H9 (cell line): ENCODE results near the gene ACOXL. TPM values are rescaled to one million over a fixed set of nuclear protein-coding genes. Genes with fewer than 3 reads are reported as not detected.

Source experiments
- DNase-seq: peaks from one replicate; pipeline ENCODE4 v3.0.0-alpha.2; 2017
- H2AFZ ChIP-seq: one replicate; pipeline ENCODE4 v1.6.1; 2013; ENCODE audit warnings: mild to moderate bottlenecking, low read length, control low read depth, moderate library complexity
- H2AK5ac ChIP-seq: 2 replicates; pipeline ENCODE4 v1.6.1; 2013; ENCODE audit warnings: low read length, control low read depth, mixed read lengths; ENCODE audit not compliant: insufficient read length
- H2BK120ac ChIP-seq: one replicate; pipeline ENCODE4 v1.6.1; 2013; ENCODE audit warnings: low read depth, mild to moderate bottlenecking, low read length, control low read depth, inconsistent platforms; ENCODE audit not compliant: poor library complexity, severe bottlenecking
- H2BK12ac ChIP-seq: 2 replicates; pipeline ENCODE4 v1.6.1; 2013; ENCODE audit warnings: low read length, control low read depth, mixed read lengths, low read depth; ENCODE audit not compliant: insufficient read length
- H2BK15ac ChIP-seq: 2 replicates; pipeline ENCODE4 v1.6.1; 2013; ENCODE audit warnings: low read depth, low read length, control low read depth
- H2BK20ac ChIP-seq: one replicate; pipeline ENCODE4 v1.6.1; 2013; ENCODE audit warnings: low read depth, mild to moderate bottlenecking, low read length, control low read depth, inconsistent platforms; ENCODE audit not compliant: poor library complexity, severe bottlenecking
- H2BK5ac ChIP-seq: 2 replicates; pipeline ENCODE4 v1.6.1; 2013; ENCODE audit warnings: low read length, control low read depth, mixed read lengths; ENCODE audit not compliant: insufficient read length
- H3K14ac ChIP-seq: 2 replicates; pipeline ENCODE4 v1.6.1; 2013; ENCODE audit warnings: low read length, control low read depth; ENCODE audit not compliant: insufficient read depth
- H3K18ac ChIP-seq: 2 replicates; pipeline ENCODE4 v1.6.1; 2013; ENCODE audit warnings: low read depth, mild to moderate bottlenecking, mixed read lengths, low read length, control low read depth; ENCODE audit not compliant: insufficient read length
- H3K23ac ChIP-seq: 2 replicates; pipeline ENCODE4 v1.6.1; 2013; ENCODE audit warnings: low read length, control low read depth, mixed read lengths, low read depth; ENCODE audit not compliant: insufficient read length
- H3K23me2 ChIP-seq: 2 replicates; pipeline ENCODE4 v1.6.1; 2013; ENCODE audit warnings: low read depth, mild to moderate bottlenecking, mixed read lengths, low read length, control low read depth; ENCODE audit not compliant: insufficient read length, poor library complexity, severe bottlenecking
- H3K27ac ChIP-seq: 2 replicates; pipeline ENCODE4 v1.5.1; 2013; ENCODE audit warnings: low read length, control low read depth, mixed read lengths, low read depth; ENCODE audit not compliant: insufficient read length
- H3K27me3 ChIP-seq: 2 replicates; pipeline ENCODE4 v1.6.1; 2013; ENCODE audit warnings: low read length, control low read depth, inconsistent platforms; ENCODE audit not compliant: insufficient read depth
- H3K4ac ChIP-seq: 2 replicates; pipeline ENCODE4 v1.6.1; 2013; ENCODE audit warnings: low read depth, mild to moderate bottlenecking, control low read depth, inconsistent platforms, low read length, moderate library complexity
- H3K4me1 ChIP-seq: 2 replicates; pipeline ENCODE4 v1.6.1; 2013; ENCODE audit warnings: low read length, control low read depth, inconsistent platforms; ENCODE audit not compliant: insufficient read depth
- H3K4me2 ChIP-seq: 2 replicates; pipeline ENCODE4 v1.6.1; 2013; ENCODE audit warnings: low read length, control low read depth, mixed read lengths; ENCODE audit not compliant: insufficient read length, insufficient read depth
- H3K56ac ChIP-seq: 2 replicates; pipeline ENCODE4 v1.6.1; 2013; ENCODE audit warnings: low read depth, mild to moderate bottlenecking, mixed read lengths, low read length, control low read depth; ENCODE audit not compliant: insufficient read length
- H3K79me1 ChIP-seq: 2 replicates; pipeline ENCODE4 v1.6.1; 2013; ENCODE audit warnings: low read depth, mild to moderate bottlenecking, moderate library complexity, low read length, control low read depth, inconsistent platforms; ENCODE audit not compliant: insufficient read depth, poor library complexity, severe bottlenecking
- H3K79me2 ChIP-seq: 2 replicates; pipeline ENCODE4 v1.6.1; 2013; ENCODE audit warnings: low read length, control low read depth, inconsistent platforms; ENCODE audit not compliant: insufficient read depth
- H3K9ac ChIP-seq: 2 replicates; pipeline ENCODE4 v1.6.1; 2013; ENCODE audit warnings: low read length, control low read depth, mixed read lengths; ENCODE audit not compliant: insufficient read length; ENCODE audit errors: extremely low read depth
- H3K9me3 ChIP-seq: one replicate; pipeline ENCODE4 v1.6.1; 2013; ENCODE audit warnings: low read depth, low read length, inconsistent platforms; ENCODE audit not compliant: control insufficient read depth
- H3T11ph ChIP-seq: one replicate; pipeline ENCODE4 v1.6.1; 2013; ENCODE audit warnings: mild to moderate bottlenecking, low read length, control low read depth, inconsistent platforms
- H4K20me1 ChIP-seq: one replicate; pipeline ENCODE4 v1.6.1; 2013; ENCODE audit not compliant: control insufficient read depth, insufficient read length, insufficient read depth
- H4K5ac ChIP-seq: 2 replicates; pipeline ENCODE4 v1.6.1; 2013; ENCODE audit warnings: low read depth, mild to moderate bottlenecking, mixed read lengths, low read length, control low read depth; ENCODE audit not compliant: insufficient read length
- H4K8ac ChIP-seq: replicated peaks from 2 replicates; pipeline ENCODE4 v1.6.1; 2013; ENCODE audit warnings: low read length, control low read depth, mixed read lengths, low read depth; ENCODE audit not compliant: insufficient read length
- H4K91ac ChIP-seq: 2 replicates; pipeline ENCODE4 v1.6.1; 2013; ENCODE audit warnings: low read depth, mild to moderate bottlenecking, moderate library complexity, mixed read lengths, low read length, control low read depth; ENCODE audit not compliant: insufficient read length
- H3K27ac Mint-ChIP-seq, 3 experiments: 2 replicates in 2 of 3; 3 replicates in 1 of 3; pipeline ENCODE4 v1.8.0; 2020 to 2021; ENCODE audit warnings: mixed read lengths in 3 of 3, mild to moderate bottlenecking in 1 of 3, moderate library complexity in 1 of 3
- H3K27me3 Mint-ChIP-seq: 2 replicates; pipeline ENCODE4 v1.8.0; 2021; ENCODE audit warnings: low read depth, mild to moderate bottlenecking, moderate library complexity, mixed read lengths
- H3K36me3 Mint-ChIP-seq, 3 experiments: 2 replicates in 2 of 3; 3 replicates in 1 of 3; pipeline ENCODE4 v1.8.0; 2020 to 2021; ENCODE audit warnings: low read depth in 3 of 3, mixed read lengths in 3 of 3; ENCODE audit not compliant: insufficient read depth in 1 of 3
- H3K4me1 Mint-ChIP-seq, 2 experiments: 2 replicates each; pipeline ENCODE4 v1.8.0; 2020; ENCODE audit warnings: mixed read lengths in 2 of 2
- H3K4me3 Mint-ChIP-seq, 2 experiments: 2 replicates in 1 of 2; 3 replicates in 1 of 2; pipeline ENCODE4 v1.8.0; 2020 to 2021; ENCODE audit warnings: mild to moderate bottlenecking in 2 of 2, mixed read lengths in 2 of 2, moderate library complexity in 1 of 2
- H3K9me3 Mint-ChIP-seq, 2 experiments: 2 replicates in 1 of 2; 3 replicates in 1 of 2; pipeline ENCODE4 v1.8.0; 2020; ENCODE audit warnings: mild to moderate bottlenecking in 2 of 2, mixed read lengths in 2 of 2, moderate library complexity in 1 of 2
- CTCF ChIP-seq: fragments of 200-600 bp; sonication (generic); conservative IDR thresholded peaks from 3 replicates; pipeline ENCODE4 v1.8.0; 2021; ENCODE audit warnings: antibody characterized with exemption, mild to moderate bottlenecking
- WGBS: extraction: QIAGEN DNeasy Blood & Tissue Kit; methylation state at CpG from one replicate; pipeline ENCODE4 v1.1.7; 2013; ENCODE audit warnings: missing lambda C conversion rate, low lambda C conversion rate, mixed read lengths; ENCODE audit not compliant: insufficient read length; ENCODE audit errors: extremely low coverage; 5-methylcytosine and 5-hydroxymethylcytosine counted together
- total RNA-seq: library from RNA; stranded (reverse); gene quantifications from 2 replicates; pipeline ENCODE4 v1.2.1, GENCODE V29; 2021

ACOXL gene
- total RNA-seq, 1 experiment from 2014 or later = 37.6 TPM

GRCh38 chr2:110810404-110810803 is 78.0 kb downstream of the ACOXL start:
- Histone ChIP-seq H3K27me3 (no peaks in the 10 kb centered on the region), H2AFZ (no peak overlapping the region), H4K91ac (no peak overlapping the region), H3K23ac (no peak overlapping the region), H3K4ac (no peak overlapping the region), H4K8ac (no peak overlapping the region), H4K20me1 (no peaks in the 10 kb centered on the region), H4K5ac (no peak overlapping the region), H2BK120ac (no peak overlapping the region), H3K79me2 (no peaks in the 10 kb centered on the region), H3K18ac (no peak overlapping the region), H3T11ph (no peak overlapping the region), H3K27ac (no peak overlapping the region), H3K23me2 (no peaks in the 10 kb centered on the region), H2BK20ac (no peak overlapping the region), H2BK5ac (no peak overlapping the region), H3K9me3 (no peaks in the 10 kb centered on the region), H3K14ac (no peak overlapping the region), H3K4me1 (no peaks in the 10 kb centered on the region), H3K79me1 (no peaks in the 10 kb centered on the region), H2BK12ac (no peak overlapping the region), H3K9ac (no peak overlapping the region), H3K4me2 (no peak overlapping the region), H2AK5ac (no peak overlapping the region), H3K56ac (no peak overlapping the region), H2BK15ac (no peak overlapping the region)
- no peak for TF ChIP-seq CTCF
- Mint-ChIP-seq H3K27ac (peak overlapping the region in 1 of 3 experiments; percentile 19; a peak in 2 of 7 replicates), H3K9me3 (no peaks in the 10 kb centered on the region), H3K4me3 (no peak overlapping the region), H3K27me3 (no peaks in the 10 kb centered on the region), H3K36me3 (peaks cover 19 to 66% (median 55%) of the 10 kb centered on the region in 3 experiments; a peak in 6 of 7 replicates), H3K4me1 (peaks cover 17 to 18% of the 10 kb centered on the region in 2 experiments)
- no peak for DNase-seq
- no CpG with 5 or more reads among the region's 2 CpGs for WGBS
